Choroid plexus epithelial cell (primary cell): ENCODE data around the gene B3GAT1.

Experiments
- DNase-seq: peaks from one replicate; pipeline ENCODE4 v3.0.0-alpha.2; 2010; ENCODE audit warnings: low read depth
- H3K4me3 ChIP-seq: 2 replicates; pipeline ENCODE4 v1.5.1; 2011; ENCODE audit warnings: low read depth, mild to moderate bottlenecking, control low read depth, low read length, moderate library complexity
- TF ChIP-seq, protein P1 (sequence below): conservative IDR thresholded peaks from 2 replicates; pipeline ENCODE4 v1.5.1; 2011; ENCODE audit warnings: low read depth, mild to moderate bottlenecking, control low read depth, inconsistent platforms, low read length, moderate library complexity

Gene B3GAT1

DNA sequence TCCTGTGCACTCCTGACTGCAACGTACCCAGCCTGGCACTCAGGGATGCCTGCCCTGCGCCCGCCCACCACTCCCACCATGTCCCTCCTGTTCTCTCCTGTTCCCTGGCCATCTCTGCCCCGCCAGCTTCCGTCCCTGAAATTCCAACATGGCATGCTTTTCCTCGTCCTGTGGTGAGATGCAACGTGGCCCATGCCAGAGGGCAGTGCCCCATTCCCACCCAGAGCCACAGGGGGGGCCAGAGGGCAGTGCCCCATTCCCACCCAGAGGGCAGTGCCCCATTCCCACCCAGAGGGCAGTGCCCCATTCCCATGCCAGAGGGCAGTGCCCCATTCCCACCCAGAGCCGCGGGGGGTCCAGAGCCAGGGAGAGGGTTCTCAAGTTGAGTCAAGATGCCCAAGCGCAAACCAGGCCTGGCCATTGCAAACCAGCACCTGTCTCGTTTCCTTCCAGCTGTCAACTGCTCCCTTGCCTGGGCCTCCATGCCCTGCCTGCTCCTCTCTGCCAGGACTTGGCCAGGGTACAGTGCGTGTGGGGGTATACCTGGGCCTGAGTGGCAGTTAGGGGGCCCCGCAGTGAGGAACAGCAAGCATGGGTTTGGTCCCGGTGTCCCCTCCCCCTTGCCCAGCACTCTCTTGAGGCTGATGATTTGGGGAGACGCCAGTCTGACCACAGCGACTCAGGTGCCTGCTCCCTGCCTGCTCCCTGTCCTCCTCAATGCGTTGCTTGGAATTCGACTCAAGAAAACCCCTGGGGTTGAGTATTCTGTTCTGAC is 14.6 kb downstream of the B3GAT1 start:
- H3K4me3 ChIP-seq: no peak overlapping the region
- DNase-seq: no peak
- TF ChIP-seq, protein P1, sequence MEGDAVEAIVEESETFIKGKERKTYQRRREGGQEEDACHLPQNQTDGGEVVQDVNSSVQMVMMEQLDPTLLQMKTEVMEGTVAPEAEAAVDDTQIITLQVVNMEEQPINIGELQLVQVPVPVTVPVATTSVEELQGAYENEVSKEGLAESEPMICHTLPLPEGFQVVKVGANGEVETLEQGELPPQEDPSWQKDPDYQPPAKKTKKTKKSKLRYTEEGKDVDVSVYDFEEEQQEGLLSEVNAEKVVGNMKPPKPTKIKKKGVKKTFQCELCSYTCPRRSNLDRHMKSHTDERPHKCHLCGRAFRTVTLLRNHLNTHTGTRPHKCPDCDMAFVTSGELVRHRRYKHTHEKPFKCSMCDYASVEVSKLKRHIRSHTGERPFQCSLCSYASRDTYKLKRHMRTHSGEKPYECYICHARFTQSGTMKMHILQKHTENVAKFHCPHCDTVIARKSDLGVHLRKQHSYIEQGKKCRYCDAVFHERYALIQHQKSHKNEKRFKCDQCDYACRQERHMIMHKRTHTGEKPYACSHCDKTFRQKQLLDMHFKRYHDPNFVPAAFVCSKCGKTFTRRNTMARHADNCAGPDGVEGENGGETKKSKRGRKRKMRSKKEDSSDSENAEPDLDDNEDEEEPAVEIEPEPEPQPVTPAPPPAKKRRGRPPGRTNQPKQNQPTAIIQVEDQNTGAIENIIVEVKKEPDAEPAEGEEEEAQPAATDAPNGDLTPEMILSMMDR: no peak

DNA sequence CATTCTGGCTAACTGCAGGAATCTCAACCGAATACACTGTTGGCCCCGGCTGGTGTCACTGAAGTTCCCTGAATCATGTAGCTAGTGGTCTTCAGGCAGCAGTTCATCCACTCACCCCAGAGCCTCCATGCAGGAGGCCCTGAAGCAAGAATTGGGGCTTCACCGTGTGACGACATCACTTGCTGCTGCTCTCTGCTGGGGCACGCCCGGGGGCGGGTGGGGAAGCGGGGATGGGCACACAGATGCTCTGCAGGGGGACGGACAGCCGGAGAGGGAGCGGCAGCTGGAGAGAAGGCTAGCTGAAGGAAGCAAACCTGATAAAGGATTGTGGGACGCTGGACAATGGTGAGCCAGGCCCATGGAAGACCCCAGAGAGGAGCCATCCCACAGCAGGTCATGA is 17.0 kb downstream of the B3GAT1 start:
- TF ChIP-seq, protein P1: no peak
- DNase-seq: no peak

DNA sequence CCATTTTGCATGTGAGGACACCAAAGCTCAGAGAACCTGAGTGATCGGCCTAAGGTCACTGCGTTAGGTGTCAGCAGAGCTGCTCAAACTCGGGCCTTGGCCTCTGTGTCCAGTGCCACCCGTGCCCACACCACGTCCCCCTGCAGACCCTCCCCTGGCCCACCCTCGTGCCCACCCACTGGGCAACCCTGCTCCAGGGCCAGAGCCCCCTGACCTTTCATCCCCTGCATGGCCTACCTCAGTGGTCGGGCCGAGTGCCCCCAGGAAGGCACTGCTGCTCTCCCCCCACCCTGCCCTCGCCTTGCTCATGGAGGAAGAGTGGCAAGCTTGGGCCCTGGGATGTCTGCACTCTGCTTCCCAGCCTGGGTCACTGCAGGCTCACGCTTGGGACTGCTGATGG is 17.7 kb downstream of the B3GAT1 start:
- TF ChIP-seq, protein P1: no peak
- no peak overlapping the region for H3K4me3 ChIP-seq
- no peak for DNase-seq

More for the DNA sequence above, 17.0 kb downstream of the B3GAT1 start:
- no peak overlapping the region for H3K4me3 ChIP-seq

DNA sequence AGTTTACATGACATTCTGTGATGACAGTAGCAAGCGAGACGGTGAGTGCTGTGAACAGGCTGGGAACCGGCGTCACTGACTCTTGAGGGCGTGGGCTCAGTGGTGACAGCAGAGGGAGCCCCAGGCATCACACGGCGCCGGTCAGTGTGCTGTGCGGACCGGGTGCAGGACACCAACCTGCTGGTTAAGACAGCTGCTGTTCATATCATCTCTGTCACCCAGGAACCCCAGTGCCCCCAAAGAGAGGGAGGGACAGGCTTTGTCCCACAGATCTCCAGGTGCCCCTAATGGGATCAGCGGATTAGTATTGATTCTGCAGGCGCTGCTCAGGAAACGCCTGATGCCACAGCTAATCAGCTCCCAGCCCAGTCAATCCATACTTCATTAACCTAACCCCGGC is 18.4 kb downstream of the B3GAT1 start:
- no peak for DNase-seq
- TF ChIP-seq, protein P1: no peak
- H3K4me3 ChIP-seq: no peak overlapping the region

DNA sequence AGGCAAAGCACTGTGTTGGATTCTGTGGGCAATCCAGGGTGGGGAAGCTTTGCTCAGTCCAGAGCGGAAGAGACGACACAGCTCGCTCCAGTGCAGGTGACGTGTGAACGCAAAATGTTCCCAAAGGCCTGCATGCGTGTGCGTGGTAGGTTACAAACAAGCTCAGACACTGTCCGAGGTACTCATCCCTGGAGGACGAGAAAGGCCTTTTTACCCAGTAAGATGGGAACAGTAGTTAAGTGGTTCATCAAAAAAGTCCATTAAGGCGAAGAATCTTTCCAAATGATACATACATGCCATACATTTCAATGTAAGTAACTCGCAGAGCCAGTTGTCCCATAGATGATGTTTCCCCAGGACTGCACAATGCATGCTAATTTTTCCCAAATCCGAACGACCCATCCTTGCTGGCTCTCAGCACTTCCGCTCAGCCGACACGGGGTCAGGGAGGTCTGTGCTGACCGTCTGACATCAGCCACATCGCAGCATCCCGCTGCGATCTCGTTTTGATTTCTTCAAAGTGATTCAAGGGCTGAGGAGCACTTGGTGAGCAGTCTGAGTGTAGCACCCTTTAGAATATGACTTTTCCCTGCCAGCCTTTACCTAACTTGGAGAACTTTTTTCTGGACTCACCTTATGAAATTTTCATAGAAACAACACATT is 19.0 kb downstream of the B3GAT1 start:
- no peak for DNase-seq
- H3K4me3 ChIP-seq: no peak overlapping the region
- TF ChIP-seq, protein P1: no peak

DNA sequence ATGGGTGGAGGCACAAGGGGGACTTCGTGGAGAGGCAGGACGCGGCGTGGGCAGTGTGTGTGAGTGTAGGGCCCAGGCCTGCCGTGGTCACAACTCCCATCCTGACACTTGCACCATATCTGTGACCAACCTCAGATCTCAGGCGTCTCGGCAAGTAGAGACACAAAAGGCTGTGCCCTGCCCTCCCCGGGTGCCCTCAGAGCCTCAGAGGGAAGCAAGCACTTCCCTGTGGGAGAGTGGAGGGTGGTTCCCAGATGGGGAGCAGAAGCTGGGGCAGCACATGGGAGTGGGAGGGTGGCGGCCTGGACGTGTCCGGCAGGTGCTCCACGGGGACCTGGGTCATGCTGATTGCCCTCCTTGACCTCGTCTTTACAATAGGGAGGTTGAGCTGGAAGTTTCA is 20.4 kb downstream of the B3GAT1 start:
- TF ChIP-seq, protein P1: no peak
- DNase-seq: no peak
- no peak overlapping the region for H3K4me3 ChIP-seq
